MCF 10A (cell line): Measurements from ENCODE around the gene CRADD. TPM values are rescaled to one million over a fixed set of nuclear protein-coding genes. Genes with fewer than 3 reads are reported as not detected.
"Not testable (repeated sequence)": the region's sequence is repeated elsewhere in the genome, so short reads cannot be mapped to it uniquely, and the experiment has no call there.

Experiments used
- BruUV-seq: library from RNA; stranded (reverse); fragments of 400-500 nt; replicated peaks from 2 replicates; lab custom pipeline; 2021; lab: Mats Ljungman, UMichigan
- CTCF ChIA-PET: fragments of 300-600 bp; sonication (Branson Sonifier 250); formaldehyde crosslinking; extraction: SDS; loops from one replicate; lab custom pipeline; 2021; ENCODE audit warnings: antibody characterized with exemption, inconsistent platforms; lab: Yijun Ruan, JAX
- POLR2A ChIA-PET: fragments of 300-600, 350-650 bp; sonication (Branson Sonifier 250); formaldehyde crosslinking; extraction: SDS; loops from one replicate; lab custom pipeline; 2020; ENCODE audit warnings: antibody characterized with exemption, inconsistent platforms; lab: Yijun Ruan, JAX
- DNase-seq: peaks from one replicate; pipeline ENCODE4 v3.0.0-alpha.2; 2018; ENCODE audit not compliant: unreplicated experiment
- H3K27ac Mint-ChIP-seq: one replicate; pipeline ENCODE4 v1.8.0; 2022; ENCODE audit warnings: mild to moderate bottlenecking, low read depth, mixed read lengths; ENCODE audit not compliant: unreplicated experiment
- H3K27me3 Mint-ChIP-seq: one replicate; pipeline ENCODE4 v1.8.0; 2022; ENCODE audit warnings: mixed read lengths; ENCODE audit not compliant: insufficient read depth, unreplicated experiment
- H3K36me3 Mint-ChIP-seq: one replicate; pipeline ENCODE4 v1.8.0; 2022; ENCODE audit warnings: mild to moderate bottlenecking, moderate library complexity, mixed read lengths; ENCODE audit not compliant: insufficient read depth, unreplicated experiment
- H3K4me1 Mint-ChIP-seq: one replicate; pipeline ENCODE4 v1.8.0; 2022; ENCODE audit warnings: mixed read lengths; ENCODE audit not compliant: insufficient read depth, unreplicated experiment
- H3K4me3 Mint-ChIP-seq: one replicate; pipeline ENCODE4 v1.8.0; 2022; ENCODE audit warnings: mild to moderate bottlenecking, moderate library complexity, mixed read lengths; ENCODE audit not compliant: unreplicated experiment
- H3K9me3 Mint-ChIP-seq: one replicate; pipeline ENCODE4 v1.8.0; 2022; ENCODE audit warnings: mixed read lengths; ENCODE audit not compliant: unreplicated experiment
- intact Hi-C: fragments of 100-400 bp; cut with micrococcal nuclease; formaldehyde crosslinking; loops from 2 replicates; pipeline ENCODE4 v1.14.1; 2022
- total RNA-seq: library from RNA; stranded (reverse); gene quantifications from 2 replicates; pipeline ENCODE4 v1.2.3, GENCODE V29; 2022
- TF ChIP-seq, protein P1 (sequence below): fragments of 200-600 bp; IDR thresholded peaks from one replicate; pipeline ENCODE4 v1.8.0; 2022; ENCODE audit warnings: antibody characterized with exemption, mild to moderate bottlenecking; ENCODE audit not compliant: unreplicated experiment

The CRADD gene
- total RNA-seq, 1 experiment from 2014 or later: 15.4 TPM

DNA sequence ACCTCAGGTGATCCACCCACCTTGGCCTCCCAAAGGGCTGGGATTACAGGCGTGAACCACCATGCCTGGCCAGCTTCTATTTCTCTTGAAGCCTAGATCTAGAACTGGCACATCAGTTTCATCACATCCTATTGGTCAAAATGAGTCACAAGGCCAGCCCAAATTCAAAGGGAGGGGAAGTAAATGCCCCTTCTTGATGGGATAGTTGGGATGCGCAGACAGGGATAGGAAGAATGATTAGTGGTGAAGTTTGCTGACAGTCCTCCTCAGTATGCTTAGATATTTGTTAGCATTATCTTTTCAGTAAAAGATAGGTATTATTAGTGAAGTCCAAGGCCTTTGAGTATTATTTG is 33.4 kb downstream of the CRADD start:
- H3K9me3 Mint-ChIP-seq: peaks cover 8% of the 10 kb centered on the region
- BruUV-seq: no TSS peak
- H3K36me3 Mint-ChIP-seq: no peaks in the 10 kb centered on the region
- no peak for DNase-seq
- no peak overlapping the region for H3K27ac Mint-ChIP-seq
- no peaks in the 10 kb centered on the region for H3K27me3 Mint-ChIP-seq
- no peaks in the 10 kb centered on the region for H3K4me1 Mint-ChIP-seq
- POLR2A ChIA-PET: interaction anchor here (0.9 kb wide), 1 partner anchor 119 kb away, joined by 5 read pairs; no protein-coding TSS in a partner anchor
- intact Hi-C loops: no loop called here
- no peak overlapping the region for H3K4me3 Mint-ChIP-seq
- CTCF ChIA-PET: no interaction called here
- TF ChIP-seq, protein P1, sequence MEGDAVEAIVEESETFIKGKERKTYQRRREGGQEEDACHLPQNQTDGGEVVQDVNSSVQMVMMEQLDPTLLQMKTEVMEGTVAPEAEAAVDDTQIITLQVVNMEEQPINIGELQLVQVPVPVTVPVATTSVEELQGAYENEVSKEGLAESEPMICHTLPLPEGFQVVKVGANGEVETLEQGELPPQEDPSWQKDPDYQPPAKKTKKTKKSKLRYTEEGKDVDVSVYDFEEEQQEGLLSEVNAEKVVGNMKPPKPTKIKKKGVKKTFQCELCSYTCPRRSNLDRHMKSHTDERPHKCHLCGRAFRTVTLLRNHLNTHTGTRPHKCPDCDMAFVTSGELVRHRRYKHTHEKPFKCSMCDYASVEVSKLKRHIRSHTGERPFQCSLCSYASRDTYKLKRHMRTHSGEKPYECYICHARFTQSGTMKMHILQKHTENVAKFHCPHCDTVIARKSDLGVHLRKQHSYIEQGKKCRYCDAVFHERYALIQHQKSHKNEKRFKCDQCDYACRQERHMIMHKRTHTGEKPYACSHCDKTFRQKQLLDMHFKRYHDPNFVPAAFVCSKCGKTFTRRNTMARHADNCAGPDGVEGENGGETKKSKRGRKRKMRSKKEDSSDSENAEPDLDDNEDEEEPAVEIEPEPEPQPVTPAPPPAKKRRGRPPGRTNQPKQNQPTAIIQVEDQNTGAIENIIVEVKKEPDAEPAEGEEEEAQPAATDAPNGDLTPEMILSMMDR: no peak

DNA sequence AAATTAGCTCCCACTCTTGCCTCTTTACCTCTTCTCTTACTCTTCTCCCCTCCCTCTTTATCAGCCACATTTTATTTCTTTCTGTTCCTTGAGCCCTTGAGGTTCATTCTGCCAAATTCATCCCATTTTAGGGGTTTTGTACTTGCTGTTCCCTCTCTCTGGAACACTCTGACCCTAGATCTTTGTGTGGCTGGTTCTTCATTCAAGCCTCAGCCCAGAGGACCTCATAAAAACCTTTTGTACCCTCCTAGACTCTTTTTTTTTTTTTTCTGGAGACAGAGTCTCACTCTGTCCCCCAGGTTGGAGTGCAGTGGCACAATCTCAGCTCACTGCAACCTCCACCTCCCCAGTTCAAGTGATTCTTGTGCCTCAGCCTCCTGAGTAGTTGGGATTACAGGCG is 34.3 kb downstream of the CRADD start:
- H3K4me1 Mint-ChIP-seq, H3K36me3 Mint-ChIP-seq, H3K4me3 Mint-ChIP-seq, H3K27me3 Mint-ChIP-seq, H3K9me3 Mint-ChIP-seq, intact Hi-C loops, H3K27ac Mint-ChIP-seq, BruUV-seq, DNase-seq: not testable (repeated sequence)
- ChIA-PET CTCF (interaction anchor here (0.7 kb wide), 1 partner anchor 280 kb away, joined by 3 read pairs; no protein-coding TSS in a partner anchor), POLR2A (interaction anchor here (1.2 kb wide), 1 partner anchor 26 kb away, joined by 3 read pairs; no protein-coding TSS in a partner anchor)

DNA sequence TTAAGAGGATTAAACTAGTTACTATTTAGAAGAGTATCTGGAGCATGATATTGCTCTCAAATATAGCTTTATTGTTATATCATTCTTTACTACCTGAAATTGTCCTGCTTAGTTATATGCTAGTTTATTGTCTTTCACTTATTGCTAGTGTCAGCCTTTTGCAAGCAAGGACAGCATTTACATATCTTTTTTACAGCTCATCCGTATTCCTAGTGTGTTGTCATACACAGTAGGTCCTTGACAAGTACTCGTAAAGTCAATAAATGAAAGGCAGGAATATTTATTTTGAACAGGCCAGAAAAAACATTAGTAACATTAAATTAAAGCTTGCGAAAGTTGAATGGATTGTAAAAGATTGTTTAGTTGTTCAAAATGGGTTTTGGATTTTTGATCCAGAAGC is 35.0 kb downstream of the CRADD start:
- CTCF ChIA-PET: no interaction called here
- H3K4me1 Mint-ChIP-seq: no peaks in the 10 kb centered on the region
- no peaks in the 10 kb centered on the region for H3K36me3 Mint-ChIP-seq
- TF ChIP-seq, protein P1: no peak
- no peaks in the 10 kb centered on the region for H3K27me3 Mint-ChIP-seq
- intact Hi-C loops: no loop called here
- DNase-seq: no peak
- no peak overlapping the region for H3K4me3 Mint-ChIP-seq
- BruUV-seq: no TSS peak
- H3K27ac Mint-ChIP-seq: no peak overlapping the region
- POLR2A ChIA-PET: interaction anchor here (1.0 to 1.2 kb wide), 2 partner anchors 26 to 28 kb away, joined by 3 read pairs; no protein-coding TSS in a partner anchor
- peaks cover 8% of the 10 kb centered on the region for H3K9me3 Mint-ChIP-seq

DNA sequence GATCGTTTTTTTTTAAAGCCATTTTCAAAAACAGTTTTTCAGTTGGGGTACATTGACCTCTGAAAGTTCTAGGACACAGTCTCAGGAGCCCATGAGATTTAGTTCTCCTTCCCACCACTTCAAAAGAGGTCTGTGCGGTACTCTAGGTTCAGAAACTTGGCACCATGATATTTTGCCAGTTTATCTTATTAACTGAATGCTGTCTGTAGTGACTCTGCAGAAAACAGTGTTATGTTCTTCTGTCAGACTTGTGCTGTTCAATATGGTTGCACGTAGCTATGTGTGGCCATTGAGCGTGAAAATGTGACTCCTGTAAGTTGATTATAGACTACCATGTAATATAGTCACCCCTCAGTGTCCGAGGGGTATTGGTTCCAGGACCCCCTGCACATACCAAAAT is 35.9 kb downstream of the CRADD start:
- intact Hi-C loops: no loop called here
- Mint-ChIP-seq H3K27me3 (no peaks in the 10 kb centered on the region), H3K4me1 (no peaks in the 10 kb centered on the region), H3K36me3 (no peaks in the 10 kb centered on the region), H3K4me3 (no peak overlapping the region), H3K27ac (no peak overlapping the region), H3K9me3 (peaks cover 4% of the 10 kb centered on the region)
- ChIA-PET POLR2A (interaction anchor here (0.6 to 1.0 kb wide), 3 partner anchors 10 to 388 kb away, joined by 3 to 4 read pairs (median 3); no protein-coding TSS in a partner anchor), CTCF (no interaction called here)
- TF ChIP-seq, protein P1: no peak
- BruUV-seq: no TSS peak
- DNase-seq: no peak
